ENCODE results near the gene IGSF22.
"Not testable (repeated sequence)": the region's sequence is repeated elsewhere in the genome, so short reads cannot be mapped to it uniquely, and the experiment has no call there.

Gene IGSF22

GRCh38 chr11:18682466-18682865, 43.5 kb downstream of the IGSF22 start:
- ChIA-PET POLR2A (no interaction called here), CTCF (no interaction called here)
- no peak overlapping the region for H3K4me3 ChIP-seq (ENCODE audit: low read depth, low read length)
- no peak for TF ChIP-seq CTCF (IDR thresholded peaks at IDR 0.05; ENCODE audit: insufficient read depth, low read length, missing control alignments)
- DNase-seq (ENCODE audit: low read depth, low spot score) = no peak

- DNase-seq (ENCODE audit: low read depth, low spot score); CTCF ChIA-PET; POLR2A ChIA-PET; H3K4me3 ChIP-seq (ENCODE audit: low read depth, low read length): not testable (repeated sequence)
Observed at GRCh38 chr11:18681949-18682348, 44.0 kb downstream of the IGSF22 start.

GRCh38 chr11:18677560-18677959, 48.4 kb downstream of the IGSF22 start:
- TF ChIP-seq CTCF (IDR thresholded peaks at IDR 0.05; ENCODE audit: insufficient read depth, low read length, missing control alignments) = no peak
- ChIA-PET CTCF (no interaction called here), POLR2A (no interaction called here)
- no peak for DNase-seq (ENCODE audit: low read depth, low spot score)
- no peak overlapping the region for H3K4me3 ChIP-seq (ENCODE audit: low read depth, low read length)

- H3K4me3 ChIP-seq (ENCODE audit: low read depth, low read length) = no peak overlapping the region
- ChIA-PET CTCF (interaction anchor here (1.2 kb wide), 1 partner anchor 51 kb away, joined by 4 read pairs; no protein-coding TSS in a partner anchor), POLR2A (interaction anchor here (0.7 kb wide), 1 partner anchor 43 kb away, joined by 5 read pairs; the partner anchor contains the start of gene SPTY2D1)
- no peak for DNase-seq (ENCODE audit: low read depth, low spot score)
- no peak for TF ChIP-seq CTCF (IDR thresholded peaks at IDR 0.05; ENCODE audit: insufficient read depth, low read length, missing control alignments)
Observed at GRCh38 chr11:18676803-18677202, 49.2 kb downstream of the IGSF22 start.

- POLR2A ChIA-PET; DNase-seq (ENCODE audit: low read depth, low spot score); H3K4me3 ChIP-seq (ENCODE audit: low read depth, low read length); CTCF ChIA-PET: not testable (repeated sequence)
Observed at GRCh38 chr11:18672209-18672608, 53.8 kb downstream of the IGSF22 start.

- DNase-seq (ENCODE audit: low read depth, low spot score) = no peak
- POLR2A ChIA-PET = no interaction called here
- TF ChIP-seq CTCF (IDR thresholded peaks at IDR 0.05; ENCODE audit: insufficient read depth, low read length, missing control alignments) = no peak
- CTCF ChIA-PET = no interaction called here
- H3K4me3 ChIP-seq (ENCODE audit: low read depth, low read length) = no peak overlapping the region
Observed at GRCh38 chr11:18671246-18671645, 54.7 kb downstream of the IGSF22 start.

GRCh38 chr11:18669711-18670110, 56.3 kb downstream of the IGSF22 start:
- ChIA-PET CTCF (no interaction called here), POLR2A (no interaction called here)
- H3K4me3 ChIP-seq (ENCODE audit: low read depth, low read length) = no peak overlapping the region
- no peak for TF ChIP-seq CTCF (IDR thresholded peaks at IDR 0.05; ENCODE audit: insufficient read depth, low read length, missing control alignments)
- no peak for DNase-seq (ENCODE audit: low read depth, low spot score)

GRCh38 chr11:18669219-18669596, 56.8 kb downstream of the IGSF22 start:
- POLR2A ChIA-PET = no interaction called here

More at GRCh38 chr11:18669219-18669596, 56.8 kb downstream of the IGSF22 start:
- TF ChIP-seq CTCF (IDR thresholded peaks at IDR 0.05; ENCODE audit: insufficient read depth, low read length, missing control alignments) = no peak
- no peak overlapping the region for H3K4me3 ChIP-seq (ENCODE audit: low read depth, low read length)
- CTCF ChIA-PET = no interaction called here
- no peak for DNase-seq (ENCODE audit: low read depth, low spot score)
